ENCODE results near the gene SORCS3.

GRCh38 chr10:104922810-104923209 is 281.7 kb downstream of the SORCS3 start:
- TF ChIP-seq RAD21 (IDR thresholded peaks at IDR 0.05; ENCODE audit: insufficient read depth, low read depth, low read length) (no peak), SREBF2 (IDR thresholded peaks at IDR 0.05; ENCODE audit: low read length) (no peak), ZBTB40 (IDR thresholded peaks at IDR 0.05; ENCODE audit: borderline replicate concordance) (no peak), SIN3A (IDR thresholded peaks at IDR 0.05; ENCODE audit: low read depth, low read length) (no peak), FOXM1 (IDR thresholded peaks at IDR 0.05; ENCODE audit: low read depth, low read length) (no peak), CREM (IDR thresholded peaks at IDR 0.05; ENCODE audit: low read depth) (no peak), ZBTB33 (IDR thresholded peaks at IDR 0.05) (no peak), MYC (IDR thresholded peaks at IDR 0.05; ENCODE audit: insufficient read depth, insufficient read length, insufficient replicate concordance, low read length, severe bottlenecking) (no peak), BMI1 (IDR thresholded peaks at IDR 0.05; ENCODE audit: borderline replicate concordance) (no peak)
- TF ChIP-seq, protein P1, sequence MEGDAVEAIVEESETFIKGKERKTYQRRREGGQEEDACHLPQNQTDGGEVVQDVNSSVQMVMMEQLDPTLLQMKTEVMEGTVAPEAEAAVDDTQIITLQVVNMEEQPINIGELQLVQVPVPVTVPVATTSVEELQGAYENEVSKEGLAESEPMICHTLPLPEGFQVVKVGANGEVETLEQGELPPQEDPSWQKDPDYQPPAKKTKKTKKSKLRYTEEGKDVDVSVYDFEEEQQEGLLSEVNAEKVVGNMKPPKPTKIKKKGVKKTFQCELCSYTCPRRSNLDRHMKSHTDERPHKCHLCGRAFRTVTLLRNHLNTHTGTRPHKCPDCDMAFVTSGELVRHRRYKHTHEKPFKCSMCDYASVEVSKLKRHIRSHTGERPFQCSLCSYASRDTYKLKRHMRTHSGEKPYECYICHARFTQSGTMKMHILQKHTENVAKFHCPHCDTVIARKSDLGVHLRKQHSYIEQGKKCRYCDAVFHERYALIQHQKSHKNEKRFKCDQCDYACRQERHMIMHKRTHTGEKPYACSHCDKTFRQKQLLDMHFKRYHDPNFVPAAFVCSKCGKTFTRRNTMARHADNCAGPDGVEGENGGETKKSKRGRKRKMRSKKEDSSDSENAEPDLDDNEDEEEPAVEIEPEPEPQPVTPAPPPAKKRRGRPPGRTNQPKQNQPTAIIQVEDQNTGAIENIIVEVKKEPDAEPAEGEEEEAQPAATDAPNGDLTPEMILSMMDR (IDR thresholded peaks at IDR 0.05 in 2 of 3, conservative IDR thresholded peaks at IDR 0.05 in 1 of 3; ENCODE audit: control insufficient read depth in 2 of 3, extremely low read depth in 1 of 3, insufficient read depth in 1 of 3, low read depth in 3 of 3, low read length in 3 of 3): no peak
- TF ChIP-seq, protein P2, sequence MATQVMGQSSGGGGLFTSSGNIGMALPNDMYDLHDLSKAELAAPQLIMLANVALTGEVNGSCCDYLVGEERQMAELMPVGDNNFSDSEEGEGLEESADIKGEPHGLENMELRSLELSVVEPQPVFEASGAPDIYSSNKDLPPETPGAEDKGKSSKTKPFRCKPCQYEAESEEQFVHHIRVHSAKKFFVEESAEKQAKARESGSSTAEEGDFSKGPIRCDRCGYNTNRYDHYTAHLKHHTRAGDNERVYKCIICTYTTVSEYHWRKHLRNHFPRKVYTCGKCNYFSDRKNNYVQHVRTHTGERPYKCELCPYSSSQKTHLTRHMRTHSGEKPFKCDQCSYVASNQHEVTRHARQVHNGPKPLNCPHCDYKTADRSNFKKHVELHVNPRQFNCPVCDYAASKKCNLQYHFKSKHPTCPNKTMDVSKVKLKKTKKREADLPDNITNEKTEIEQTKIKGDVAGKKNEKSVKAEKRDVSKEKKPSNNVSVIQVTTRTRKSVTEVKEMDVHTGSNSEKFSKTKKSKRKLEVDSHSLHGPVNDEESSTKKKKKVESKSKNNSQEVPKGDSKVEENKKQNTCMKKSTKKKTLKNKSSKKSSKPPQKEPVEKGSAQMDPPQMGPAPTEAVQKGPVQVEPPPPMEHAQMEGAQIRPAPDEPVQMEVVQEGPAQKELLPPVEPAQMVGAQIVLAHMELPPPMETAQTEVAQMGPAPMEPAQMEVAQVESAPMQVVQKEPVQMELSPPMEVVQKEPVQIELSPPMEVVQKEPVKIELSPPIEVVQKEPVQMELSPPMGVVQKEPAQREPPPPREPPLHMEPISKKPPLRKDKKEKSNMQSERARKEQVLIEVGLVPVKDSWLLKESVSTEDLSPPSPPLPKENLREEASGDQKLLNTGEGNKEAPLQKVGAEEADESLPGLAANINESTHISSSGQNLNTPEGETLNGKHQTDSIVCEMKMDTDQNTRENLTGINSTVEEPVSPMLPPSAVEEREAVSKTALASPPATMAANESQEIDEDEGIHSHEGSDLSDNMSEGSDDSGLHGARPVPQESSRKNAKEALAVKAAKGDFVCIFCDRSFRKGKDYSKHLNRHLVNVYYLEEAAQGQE (IDR thresholded peaks at IDR 0.05; ENCODE audit: low read depth, low read length): no peak

Measured in GM12878 (cell line).